ENCODE data around the gene CAST. TPM values are rescaled to one million over a fixed set of nuclear protein-coding genes. Genes with fewer than 3 reads are reported as not detected.

Gene CAST
- total RNA-seq, result 120 and 127 TPM in 2 replicates

DNA sequence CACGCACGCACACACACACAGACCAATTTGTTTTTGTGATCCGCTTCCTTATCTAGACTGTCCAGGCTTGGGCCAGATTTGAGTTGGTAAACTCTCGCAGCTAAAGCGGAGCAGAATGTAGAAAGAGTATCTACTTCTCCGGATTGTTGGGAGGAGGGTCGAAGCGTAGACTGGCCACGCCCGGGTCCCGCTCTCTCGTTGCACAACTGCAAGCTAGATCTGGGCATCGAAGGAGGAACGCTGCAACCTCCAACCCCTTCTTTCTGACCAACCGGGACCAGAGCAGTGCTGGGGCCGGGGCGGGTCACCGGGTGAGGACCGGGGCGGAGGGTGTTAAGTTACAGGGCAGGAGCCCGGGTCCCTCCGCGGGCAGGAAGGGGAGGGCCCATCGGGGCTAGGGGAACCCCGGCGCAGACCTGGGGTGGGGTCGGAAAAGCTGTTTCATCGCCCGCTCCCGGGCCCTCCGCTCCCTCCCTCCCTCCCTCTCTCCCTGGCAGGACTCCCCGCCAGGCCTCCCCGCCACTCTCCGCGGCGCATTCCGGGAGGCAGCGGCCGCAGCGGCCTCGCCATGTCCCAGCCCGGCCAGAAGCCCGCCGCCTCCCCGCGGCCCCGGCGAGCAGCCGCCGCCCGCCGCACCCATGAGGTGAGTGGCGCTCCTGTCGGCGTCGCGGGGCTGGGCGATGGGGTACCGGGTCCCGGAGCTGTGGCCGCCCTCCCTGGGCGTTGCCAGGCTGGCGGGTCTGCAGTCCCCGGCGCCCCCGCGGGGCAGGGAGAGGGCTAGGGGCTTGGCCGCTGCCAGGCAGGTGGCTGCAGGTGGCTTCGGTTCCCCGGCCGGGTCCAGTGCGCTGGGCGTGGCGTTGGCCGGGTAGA lies at the start of gene CAST:
CAST (plus strand) TSS at position 522 of the 870 bp plus-strand sequence; CDS start at position 569, 47 bp downstream.

Other genes with a start within 250 kb of the CAST start
- gene PCSK1, start 229.1 kb upstream of the CAST start, total RNA-seq, result 0.18 and 1.1 TPM in 2 replicates
- 20.9 and 24.6 TPM in 2 replicates for gene ERAP1, start 145.6 kb downstream of the CAST start, total RNA-seq
- 10.7 and 24.6 TPM in 2 replicates for gene ERAP2, start 214.1 kb downstream of the CAST start, total RNA-seq